Stomach (tissue), 9 donors: ENCODE results near the gene SLC35F4. TPM values are rescaled to one million over a fixed set of nuclear protein-coding genes. Genes with fewer than 3 reads are reported as not detected.

Experiments used
- DNase-seq, 2 donors: peaks; one replicate each; pipeline versions ENCODE4 v3.0.0 to v3.0.0-alpha.2; 2013 to 2019
- H3K27ac ChIP-seq, 5 donors: fragments of 200-600 bp in 4 of 5; sonication (generic) in 4 of 5; one replicate each; pipeline ENCODE4 v1.5.1; 2013 to 2019; ENCODE audit warnings: mild to moderate bottlenecking in 1 of 5, moderate library complexity in 1 of 5
- H3K27me3 ChIP-seq, 3 donors: fragments of 200-600 bp; sonication (generic); one replicate each; pipeline ENCODE4 v1.5.1; 2017 to 2019; ENCODE audit warnings: mixed run types in 1 of 3
- H3K36me3 ChIP-seq, 4 donors: fragments of 200-600 bp; sonication (generic); 1 replicate in 3 of 4; 2 replicates in 1 of 4; pipeline ENCODE4 v1.5.1; 2016 to 2019
- H3K4me1 ChIP-seq, 4 donors: fragments of 200-600 bp; sonication (generic); one replicate each; pipeline ENCODE4 v1.5.1; 2016 to 2019
- H3K4me3 ChIP-seq, 4 donors: fragments of 200-600 bp; sonication (generic) in 3 of 4; one replicate each; pipeline ENCODE4 v1.5.1; 2016 to 2019; ENCODE audit warnings: mild to moderate bottlenecking in 1 of 4
- H3K9me3 ChIP-seq, 4 donors: fragments of 200-600 bp; sonication (generic); one replicate each; pipeline ENCODE4 v1.5.1; 2016 to 2019
- EP300 ChIP-seq: sonication (generic); formaldehyde crosslinking; IDR thresholded peaks from one replicate; pipeline ENCODE4 v1.6.1; 2017; ENCODE audit warnings: antibody characterized with exemption
- POLR2A ChIP-seq, 4 donors: fragments of 450-650 bp; IDR thresholded peaks; one replicate each; pipeline ENCODE4 v1.6.1; 2016; ENCODE audit warnings: antibody characterized with exemption in 4 of 4, control low read depth in 2 of 4, mild to moderate bottlenecking in 1 of 4, moderate library complexity in 1 of 4
- POLR2AphosphoS5 ChIP-seq, 3 donors: sonication (generic); formaldehyde crosslinking; IDR thresholded peaks; one replicate each; pipeline ENCODE4 v1.6.1; 2016; ENCODE audit warnings: antibody characterized with exemption in 3 of 3
- WGBS, 5 donors: extraction: QIAGEN DNeasy Blood & Tissue Kit in 3 of 5; methylation state at CpG; one replicate each; pipeline versions ENCODE4 v1.1.5 to v1.1.7; 2013 to 2018; 5-methylcytosine and 5-hydroxymethylcytosine counted together
- intact Hi-C: fragments of 100-400 bp; cut with DNase I; formaldehyde crosslinking; loops from one replicate; pipeline ENCODE4 v1.15.1; 2023; ENCODE audit warnings: low total_unique reads
- polyA plus RNA-seq, 3 donors: library from polyadenylated mRNA; stranded (reverse); fragments of 200-250 nt; gene quantifications; one replicate each; pipeline ENCODE4 v1.2.3, GENCODE V29; 2013
- total RNA-seq, 5 donors: library from RNA; depleted of rRNA; stranded (reverse); fragments of >200 nt; gene quantifications; one replicate each; pipeline versions ENCODE4 v1.1.0 to v1.2.3, GENCODE V29; 2014 to 2016
- TF ChIP-seq, protein P1 (sequence below), 7 experiments: fragments of 450-650 bp in 4 of 7; fragments of 200-600 bp in 3 of 7; sonication (generic) in 3 of 7; IDR thresholded peaks; one replicate each; pipeline ENCODE4 v1.5.1; 2016 to 2019; ENCODE audit warnings: antibody characterized with exemption in 7 of 7, control low read depth in 2 of 7, mild to moderate bottlenecking in 1 of 7
- donor health status: healthy with polysubstance abuse.
- donor health status: Bipolar disorder and iron deficiency.
- donor health status: healthy.

The SLC35F4 gene
- total and polyA plus RNA-seq, 8 donors = 0.19 TPM; not detected in 7

DNA sequence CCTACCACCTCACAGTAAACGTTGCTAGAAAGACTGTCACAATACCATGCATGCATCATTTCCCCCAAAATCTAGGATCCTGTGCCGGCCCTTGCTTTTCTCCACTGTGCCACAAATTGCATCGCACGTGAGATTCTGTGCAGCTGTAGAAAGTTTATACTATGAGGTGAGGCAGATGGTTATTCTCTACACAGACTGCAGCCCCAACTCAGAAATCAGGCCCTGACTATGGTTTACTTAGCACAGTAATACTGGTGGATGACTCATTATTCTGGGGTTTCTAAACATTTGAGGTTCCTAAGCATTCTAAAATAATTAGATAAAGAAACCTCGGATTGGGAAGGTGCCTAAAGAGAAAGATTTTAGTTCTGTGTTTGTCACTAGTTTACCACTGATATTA lies 208.4 kb downstream of the SLC35F4 start:
- DNase-seq = peak in 1 of 2 donors; percentile 38

DNA sequence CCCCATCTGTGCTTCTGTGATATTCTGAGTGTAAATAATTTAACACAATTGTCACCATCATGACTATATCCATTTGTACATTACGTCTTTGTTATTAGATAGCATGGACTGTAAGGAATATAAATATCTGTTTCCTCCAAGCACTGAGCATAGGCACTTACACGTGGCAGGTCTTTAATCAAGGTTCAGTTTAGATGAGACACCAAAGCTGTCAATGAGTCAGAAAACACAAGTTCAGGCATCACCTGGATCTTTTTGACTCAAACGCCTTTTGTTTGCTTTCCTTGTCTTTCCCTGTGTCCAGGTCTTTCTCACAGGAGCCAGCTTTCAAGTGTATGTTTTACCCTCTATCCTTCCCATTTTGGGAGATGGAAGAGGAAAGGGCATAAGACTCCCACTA lies 209.0 kb downstream of the SLC35F4 start:
- peaks cover 0 to 4% (median 0%) of the 10 kb centered on the region in 3 donors for H3K27me3 ChIP-seq
- no peaks in the 10 kb centered on the region for H3K36me3 ChIP-seq
- no peak overlapping the region for H3K4me3 ChIP-seq
- intact Hi-C loops = no loop called here
- TF ChIP-seq POLR2A (IDR thresholded peaks at IDR 0.05) (no peak), POLR2AphosphoS5 (IDR thresholded peaks at IDR 0.05) (no peak), EP300 (no peak)
- TF ChIP-seq, protein P1, sequence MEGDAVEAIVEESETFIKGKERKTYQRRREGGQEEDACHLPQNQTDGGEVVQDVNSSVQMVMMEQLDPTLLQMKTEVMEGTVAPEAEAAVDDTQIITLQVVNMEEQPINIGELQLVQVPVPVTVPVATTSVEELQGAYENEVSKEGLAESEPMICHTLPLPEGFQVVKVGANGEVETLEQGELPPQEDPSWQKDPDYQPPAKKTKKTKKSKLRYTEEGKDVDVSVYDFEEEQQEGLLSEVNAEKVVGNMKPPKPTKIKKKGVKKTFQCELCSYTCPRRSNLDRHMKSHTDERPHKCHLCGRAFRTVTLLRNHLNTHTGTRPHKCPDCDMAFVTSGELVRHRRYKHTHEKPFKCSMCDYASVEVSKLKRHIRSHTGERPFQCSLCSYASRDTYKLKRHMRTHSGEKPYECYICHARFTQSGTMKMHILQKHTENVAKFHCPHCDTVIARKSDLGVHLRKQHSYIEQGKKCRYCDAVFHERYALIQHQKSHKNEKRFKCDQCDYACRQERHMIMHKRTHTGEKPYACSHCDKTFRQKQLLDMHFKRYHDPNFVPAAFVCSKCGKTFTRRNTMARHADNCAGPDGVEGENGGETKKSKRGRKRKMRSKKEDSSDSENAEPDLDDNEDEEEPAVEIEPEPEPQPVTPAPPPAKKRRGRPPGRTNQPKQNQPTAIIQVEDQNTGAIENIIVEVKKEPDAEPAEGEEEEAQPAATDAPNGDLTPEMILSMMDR (IDR thresholded peaks at IDR 0.05) = no peak
- peaks cover 0 to 8% (median 0%) of the 10 kb centered on the region in 4 donors for H3K9me3 ChIP-seq
- WGBS, 5 donors = 34 to 43% (median 35%) methylated on average over 3 of the region's 3 CpGs
- no peak for DNase-seq
- no peak overlapping the region for H3K27ac ChIP-seq
- no peaks in the 10 kb centered on the region for H3K4me1 ChIP-seq

More for the DNA sequence above, 208.4 kb downstream of the SLC35F4 start:
- Histone ChIP-seq H3K27ac (no peak overlapping the region), H3K36me3 (no peaks in the 10 kb centered on the region), H3K27me3 (peaks cover 0 to 4% (median 0%) of the 10 kb centered on the region in 3 donors), H3K9me3 (peaks cover 0 to 14% (median 2%) of the 10 kb centered on the region in 4 donors), H3K4me1 (no peaks in the 10 kb centered on the region), H3K4me3 (no peak overlapping the region)
- intact Hi-C loops = no loop called here
- whole genome bisulfite sequencing, 5 donors = 32 to 50% (median 46%) methylated on average over 5 of the region's 5 CpGs
- TF ChIP-seq EP300 (no peak), POLR2AphosphoS5 (IDR thresholded peaks at IDR 0.05) (no peak), POLR2A (IDR thresholded peaks at IDR 0.05) (no peak)
- TF ChIP-seq, protein P1 (IDR thresholded peaks at IDR 0.05) = no peak

DNA sequence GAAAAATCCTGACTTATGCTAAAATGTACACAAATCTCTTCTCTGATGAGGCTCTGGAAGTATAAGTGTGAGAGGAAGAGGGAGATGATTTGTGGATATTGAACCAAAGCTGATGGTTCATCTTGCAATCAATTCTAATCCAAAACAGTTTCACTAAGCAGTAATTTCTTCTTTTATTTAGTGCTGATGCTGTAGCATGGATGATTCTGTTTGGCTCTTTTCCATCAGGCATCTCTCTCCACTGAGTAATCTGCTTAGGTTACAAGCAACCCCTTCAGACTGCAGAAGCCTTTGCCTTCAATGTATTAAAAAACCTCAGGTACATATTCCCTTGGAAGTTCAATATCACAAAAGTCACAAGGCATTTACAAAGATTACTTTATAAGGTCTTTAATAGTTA lies 213.1 kb downstream of the SLC35F4 start:
- H3K4me3 ChIP-seq = no peak overlapping the region
- no peak for DNase-seq
- H3K36me3 ChIP-seq = no peaks in the 10 kb centered on the region
- TF ChIP-seq, protein P1 (IDR thresholded peaks at IDR 0.05) = no peak
- TF ChIP-seq POLR2AphosphoS5 (IDR thresholded peaks at IDR 0.05) (no peak), EP300 (no peak)
- H3K9me3 ChIP-seq = no peaks in the 10 kb centered on the region
- peaks cover 0 to 4% (median 0%) of the 10 kb centered on the region in 3 donors for H3K27me3 ChIP-seq
- intact Hi-C loops = no loop called here
- H3K4me1 ChIP-seq = no peaks in the 10 kb centered on the region
- H3K27ac ChIP-seq = no peak overlapping the region

DNA sequence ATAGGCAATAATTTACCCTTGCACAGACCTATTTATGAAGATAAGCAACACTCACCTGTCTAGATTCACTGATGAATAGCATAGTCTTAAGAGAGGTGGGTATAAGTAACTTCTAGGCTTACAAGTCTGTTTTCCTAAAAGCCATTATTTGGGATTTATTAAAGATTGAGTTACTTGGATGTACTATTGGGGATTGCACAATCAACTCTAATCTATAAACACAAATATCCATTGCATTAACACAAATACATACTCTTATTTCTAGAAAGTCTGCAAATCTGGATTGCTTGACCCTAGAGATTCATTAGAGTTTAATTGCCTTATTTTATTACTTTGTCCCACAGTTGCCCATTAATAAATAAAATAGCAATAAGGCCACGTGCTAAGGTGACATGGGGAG lies 224.1 kb downstream of the SLC35F4 start:
- Histone ChIP-seq H3K9me3 (no peaks in the 10 kb centered on the region), H3K27me3 (no peaks in the 10 kb centered on the region), H3K27ac (no peak overlapping the region), H3K4me3 (no peak overlapping the region), H3K36me3 (no peaks in the 10 kb centered on the region), H3K4me1 (no peaks in the 10 kb centered on the region)
- WGBS, 5 donors = 16 to 29% (median 24%) methylated on average over 1 of the region's 1 CpG
- TF ChIP-seq POLR2A (IDR thresholded peaks at IDR 0.05) (no peak), EP300 (no peak), POLR2AphosphoS5 (IDR thresholded peaks at IDR 0.05) (no peak)
- TF ChIP-seq, protein P1 (IDR thresholded peaks at IDR 0.05) = no peak
- intact Hi-C loops = no loop called here
- DNase-seq = no peak
